ENCODE data around the gene CHD6.

CHD6 gene

GRCh38 chr20:41534842-41535241 is 83.3 kb downstream of the CHD6 start:
- no peak overlapping the region for H3K4me3 ChIP-seq (ENCODE audit: low read depth, low read length)
- H3K27ac ChIP-seq = no peak overlapping the region
- DNase-seq = peak; percentile 23
- no peaks in the 10 kb centered on the region for H3K27me3 ChIP-seq (replicated peaks)
- TF ChIP-seq, protein P1, sequence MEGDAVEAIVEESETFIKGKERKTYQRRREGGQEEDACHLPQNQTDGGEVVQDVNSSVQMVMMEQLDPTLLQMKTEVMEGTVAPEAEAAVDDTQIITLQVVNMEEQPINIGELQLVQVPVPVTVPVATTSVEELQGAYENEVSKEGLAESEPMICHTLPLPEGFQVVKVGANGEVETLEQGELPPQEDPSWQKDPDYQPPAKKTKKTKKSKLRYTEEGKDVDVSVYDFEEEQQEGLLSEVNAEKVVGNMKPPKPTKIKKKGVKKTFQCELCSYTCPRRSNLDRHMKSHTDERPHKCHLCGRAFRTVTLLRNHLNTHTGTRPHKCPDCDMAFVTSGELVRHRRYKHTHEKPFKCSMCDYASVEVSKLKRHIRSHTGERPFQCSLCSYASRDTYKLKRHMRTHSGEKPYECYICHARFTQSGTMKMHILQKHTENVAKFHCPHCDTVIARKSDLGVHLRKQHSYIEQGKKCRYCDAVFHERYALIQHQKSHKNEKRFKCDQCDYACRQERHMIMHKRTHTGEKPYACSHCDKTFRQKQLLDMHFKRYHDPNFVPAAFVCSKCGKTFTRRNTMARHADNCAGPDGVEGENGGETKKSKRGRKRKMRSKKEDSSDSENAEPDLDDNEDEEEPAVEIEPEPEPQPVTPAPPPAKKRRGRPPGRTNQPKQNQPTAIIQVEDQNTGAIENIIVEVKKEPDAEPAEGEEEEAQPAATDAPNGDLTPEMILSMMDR (IDR thresholded peaks at IDR 0.05; ENCODE audit: low read depth, low read length, missing control alignments) = no peak
- no peaks in the 10 kb centered on the region for H3K36me3 ChIP-seq (replicated peaks)
- in situ Hi-C loops (cut with HindIII; ENCODE audit: low pct_ligation_motif_present, low sequenced_read_pairs) = no loop called here

GRCh38 chr20:41534170-41534569 is 84.0 kb downstream of the CHD6 start:
- TF ChIP-seq, protein P1 (IDR thresholded peaks at IDR 0.05; ENCODE audit: low read depth, low read length, missing control alignments) = no peak
- Histone ChIP-seq H3K4me3 (ENCODE audit: low read depth, low read length) (no peak overlapping the region), H3K27me3 (replicated peaks) (no peaks in the 10 kb centered on the region), H3K36me3 (replicated peaks) (no peaks in the 10 kb centered on the region), H3K27ac (no peak overlapping the region)
- in situ Hi-C loops (cut with HindIII; ENCODE audit: low pct_ligation_motif_present, low sequenced_read_pairs) = no loop called here
- DNase-seq = no peak

DNA sequence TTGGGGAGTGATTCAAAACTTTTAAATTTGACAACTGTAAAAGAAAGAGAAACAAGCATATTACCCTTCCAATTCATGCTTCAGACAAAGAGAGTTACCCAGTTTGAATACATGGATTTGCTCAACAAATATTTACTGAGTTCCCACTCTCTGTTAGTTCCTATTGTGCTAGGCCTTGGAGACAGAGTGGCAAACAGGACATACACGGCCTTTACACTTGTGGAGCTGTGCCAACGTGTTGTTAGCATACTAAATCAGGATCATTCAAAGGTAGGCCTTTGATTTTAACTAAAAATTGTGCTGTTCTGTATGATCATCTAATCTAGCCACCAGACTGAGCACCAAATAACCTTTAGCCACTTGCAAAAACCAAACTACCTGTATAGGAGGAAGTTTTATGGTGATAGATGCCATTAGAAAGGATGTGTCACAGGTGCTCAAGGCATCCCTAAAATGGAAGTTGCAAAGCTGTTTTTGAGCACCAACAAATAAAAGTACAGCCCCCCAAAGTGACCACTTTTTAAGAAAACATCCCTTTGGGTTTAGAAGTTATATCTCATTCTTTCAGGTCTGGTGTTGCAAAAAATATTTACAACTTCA is 84.5 kb downstream of the CHD6 start:
- in situ Hi-C loops (cut with HindIII; ENCODE audit: low pct_ligation_motif_present, low sequenced_read_pairs) = no loop called here
- H3K27me3 ChIP-seq (replicated peaks) = no peaks in the 10 kb centered on the region
- TF ChIP-seq, protein P1 (IDR thresholded peaks at IDR 0.05; ENCODE audit: low read depth, low read length, missing control alignments) = no peak
- H3K4me3 ChIP-seq (ENCODE audit: low read depth, low read length) = no peak overlapping the region
- no peak overlapping the region for H3K27ac ChIP-seq
- no peaks in the 10 kb centered on the region for H3K36me3 ChIP-seq (replicated peaks)
- no peak for DNase-seq

DNA sequence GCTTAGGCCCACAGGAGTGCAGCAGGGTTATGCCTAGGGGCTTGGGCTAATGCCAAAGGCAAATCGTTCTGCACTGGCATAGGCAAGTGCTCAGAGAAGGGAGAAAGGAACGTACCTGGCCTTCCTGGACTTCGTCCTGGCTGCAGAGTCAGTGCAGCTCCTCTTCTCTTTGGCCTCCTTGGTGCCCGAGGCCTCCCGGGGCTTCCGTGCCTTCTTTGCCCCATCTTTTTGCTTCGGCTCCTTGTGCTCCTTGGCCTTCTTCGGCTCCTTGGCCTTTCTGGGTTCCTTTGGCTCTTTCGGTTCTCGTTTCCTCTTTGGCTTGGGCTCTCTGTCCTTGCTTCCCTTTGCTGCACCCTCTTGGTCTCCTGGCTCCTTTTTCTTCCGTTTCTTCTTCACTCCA is 85.2 kb downstream of the CHD6 start:
- TF ChIP-seq, protein P1 (IDR thresholded peaks at IDR 0.05; ENCODE audit: low read depth, low read length, missing control alignments) = no peak
- Histone ChIP-seq H3K4me3 (ENCODE audit: low read depth, low read length) (no peak overlapping the region), H3K36me3 (replicated peaks) (no peaks in the 10 kb centered on the region), H3K27ac (no peak overlapping the region), H3K27me3 (replicated peaks) (no peaks in the 10 kb centered on the region)
- in situ Hi-C loops (cut with HindIII; ENCODE audit: low pct_ligation_motif_present, low sequenced_read_pairs) = no loop called here
- no peak for DNase-seq

GRCh38 chr20:41531518-41532275 is 86.5 kb downstream of the CHD6 start:
- H3K36me3 ChIP-seq (replicated peaks) = no peaks in the 10 kb centered on the region
- H3K27ac ChIP-seq = no peak overlapping the region
- no peak for DNase-seq
- no peak overlapping the region for H3K4me3 ChIP-seq (ENCODE audit: low read depth, low read length)
- TF ChIP-seq, protein P1 (IDR thresholded peaks at IDR 0.05; ENCODE audit: low read depth, low read length, missing control alignments) = no peak
- in situ Hi-C loops (cut with HindIII; ENCODE audit: low pct_ligation_motif_present, low sequenced_read_pairs) = no loop called here
- no peaks in the 10 kb centered on the region for H3K27me3 ChIP-seq (replicated peaks)
